Activated CD8-positive, alpha-beta memory T cell treated with anti-CD3 and anti-CD28 coated beads, Interleukin-2, amount 50 U/mL, for 24 hours (primary cell): ENCODE results near the gene TMTC2.
"Not testable (repeated sequence)": the region's sequence is repeated elsewhere in the genome, so short reads cannot be mapped to it uniquely, and the experiment has no call there.

Experiments used
- DNase-seq: peaks from one replicate; pipeline ENCODE4 v3.0.0-alpha.2; 2020; ENCODE audit errors: extremely low read depth

The TMTC2 gene

GRCh38 chr12:82788594-82788993 lies 101.9 kb downstream of the TMTC2 start:
- no peak for DNase-seq

GRCh38 chr12:82789674-82790073 lies 103.0 kb downstream of the TMTC2 start:
- no peak for DNase-seq

GRCh38 chr12:82793751-82794281 lies 107.1 kb downstream of the TMTC2 start:
- DNase-seq: no peak

GRCh38 chr12:82797480-82797879 lies 110.8 kb downstream of the TMTC2 start:
- DNase-seq: no peak

- no peak for DNase-seq
Measured at GRCh38 chr12:82800185-82800584, 113.5 kb downstream of the TMTC2 start.

GRCh38 chr12:82801951-82802610 lies 115.4 kb downstream of the TMTC2 start:
- no peak for DNase-seq

GRCh38 chr12:82803201-82803600 lies 116.5 kb downstream of the TMTC2 start:
- DNase-seq: no peak

GRCh38 chr12:82804601-82805000 lies 117.9 kb downstream of the TMTC2 start:
- DNase-seq: no peak

- DNase-seq: not testable (repeated sequence)
Measured at GRCh38 chr12:82805004-82805403, 118.3 kb downstream of the TMTC2 start.

GRCh38 chr12:82805812-82806497 lies 119.2 kb downstream of the TMTC2 start:
- no peak for DNase-seq

GRCh38 chr12:82807132-82807737 lies 120.5 kb downstream of the TMTC2 start:
- DNase-seq: no peak

GRCh38 chr12:82810568-82810967 lies 123.9 kb downstream of the TMTC2 start:
- DNase-seq: no peak

GRCh38 chr12:82817368-82817767 lies 130.7 kb downstream of the TMTC2 start:
- DNase-seq: no peak

- no peak for DNase-seq
Measured at GRCh38 chr12:82818271-82819035, 131.7 kb downstream of the TMTC2 start.

- no peak for DNase-seq
Measured at GRCh38 chr12:82826505-82826904, 139.8 kb downstream of the TMTC2 start.

- DNase-seq: no peak
Measured at GRCh38 chr12:82832096-82832495, 145.4 kb downstream of the TMTC2 start.

- DNase-seq: no peak
Measured at GRCh38 chr12:82832981-82833380, 146.3 kb downstream of the TMTC2 start.

- DNase-seq: no peak
Measured at GRCh38 chr12:82833481-82833880, 146.8 kb downstream of the TMTC2 start.

GRCh38 chr12:82835217-82835616 lies 148.5 kb downstream of the TMTC2 start:
- DNase-seq: no peak

- no peak for DNase-seq
Measured at GRCh38 chr12:82838131-82838551, 151.4 kb downstream of the TMTC2 start.

- DNase-seq: no peak
Measured at GRCh38 chr12:82838827-82839226, 152.1 kb downstream of the TMTC2 start.

GRCh38 chr12:82839796-82840195 lies 153.1 kb downstream of the TMTC2 start:
- DNase-seq: no peak
